Dermis lymphatic vessel endothelial cell (primary cell): Measurements from ENCODE around the gene MCHR2. TPM values are rescaled to one million over a fixed set of nuclear protein-coding genes. Genes with fewer than 3 reads are reported as not detected.

Experiments
- total RNA-seq: library from RNA; depleted of rRNA; stranded (reverse); fragments of >200 nt; gene quantifications from 2 replicates; pipeline ENCODE4 v1.2.1, GENCODE V29; 2014

MCHR2 gene, protein sequence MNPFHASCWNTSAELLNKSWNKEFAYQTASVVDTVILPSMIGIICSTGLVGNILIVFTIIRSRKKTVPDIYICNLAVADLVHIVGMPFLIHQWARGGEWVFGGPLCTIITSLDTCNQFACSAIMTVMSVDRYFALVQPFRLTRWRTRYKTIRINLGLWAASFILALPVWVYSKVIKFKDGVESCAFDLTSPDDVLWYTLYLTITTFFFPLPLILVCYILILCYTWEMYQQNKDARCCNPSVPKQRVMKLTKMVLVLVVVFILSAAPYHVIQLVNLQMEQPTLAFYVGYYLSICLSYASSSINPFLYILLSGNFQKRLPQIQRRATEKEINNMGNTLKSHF
- total RNA-seq, result not detected in 2 replicates

DNA sequence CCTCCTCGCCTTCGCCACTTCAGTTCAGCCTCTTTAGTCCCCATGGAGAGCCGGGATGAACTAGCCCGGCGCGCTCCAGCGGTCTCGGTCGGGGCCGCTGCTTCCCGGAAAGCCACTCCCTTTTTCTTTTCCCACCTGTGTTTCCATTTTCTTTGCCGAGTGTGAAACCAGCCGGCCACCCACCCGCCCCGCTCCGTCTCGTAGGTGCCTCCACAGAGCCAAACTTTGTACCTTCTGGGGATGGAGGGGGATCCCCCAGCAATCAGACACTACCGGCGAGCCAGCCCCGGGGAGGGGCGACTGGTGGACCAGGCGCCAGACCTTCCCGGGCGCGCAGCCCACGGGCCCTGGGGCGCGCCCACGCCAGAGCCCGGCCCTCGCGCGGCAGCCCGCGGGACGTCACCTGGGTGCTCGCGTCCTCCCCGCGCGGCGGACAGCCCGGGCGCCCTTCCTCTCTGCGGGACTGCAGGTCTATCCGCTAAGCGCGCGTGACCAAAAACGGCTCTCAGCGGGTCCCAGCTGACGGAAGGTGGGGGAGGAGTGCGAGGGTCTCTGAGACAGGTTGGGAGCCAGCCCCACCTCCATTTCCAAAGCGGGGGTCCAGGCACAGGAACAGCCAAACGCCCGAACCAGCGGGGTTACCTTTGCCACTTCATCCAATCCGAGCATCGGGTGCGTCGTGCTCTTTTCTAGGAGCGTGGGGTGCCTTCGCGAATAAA is at the start of gene MCHR2:
Gene MCHR2 (minus strand): TSS at position 691 of the 719 bp plus-strand sequence. CDS start 38,076 bp downstream, outside the sequence.

